Stomach (tissue), 4 donors: ENCODE data around the gene APOO.

ENCODE experiments used
- CTCF ChIP-seq, 7 experiments: fragments of 450-650 bp in 4 of 7; fragments of 200-600 bp in 3 of 7; sonication (generic) in 3 of 7; IDR thresholded peaks; one replicate each; pipeline ENCODE4 v1.5.1; 2016 to 2019; ENCODE audit warnings: antibody characterized with exemption in 7 of 7, control low read depth in 2 of 7, mild to moderate bottlenecking in 1 of 7
- EP300 ChIP-seq: sonication (generic); formaldehyde crosslinking; IDR thresholded peaks from one replicate; pipeline ENCODE4 v1.6.1; 2017; ENCODE audit warnings: antibody characterized with exemption
- POLR2A ChIP-seq, 4 donors: fragments of 450-650 bp; IDR thresholded peaks; one replicate each; pipeline ENCODE4 v1.6.1; 2016; ENCODE audit warnings: antibody characterized with exemption in 4 of 4, control low read depth in 2 of 4, mild to moderate bottlenecking in 1 of 4, moderate library complexity in 1 of 4

- TF ChIP-seq CTCF (IDR thresholded peaks at IDR 0.05) (no peak), POLR2A (IDR thresholded peaks at IDR 0.05) (no peak), EP300 (no peak)
Observed at GRCh38 chrX:23900220-23900797, 7.4 kb downstream of the APOO start.
